ENCODE data around the gene RNF17.

DNA sequence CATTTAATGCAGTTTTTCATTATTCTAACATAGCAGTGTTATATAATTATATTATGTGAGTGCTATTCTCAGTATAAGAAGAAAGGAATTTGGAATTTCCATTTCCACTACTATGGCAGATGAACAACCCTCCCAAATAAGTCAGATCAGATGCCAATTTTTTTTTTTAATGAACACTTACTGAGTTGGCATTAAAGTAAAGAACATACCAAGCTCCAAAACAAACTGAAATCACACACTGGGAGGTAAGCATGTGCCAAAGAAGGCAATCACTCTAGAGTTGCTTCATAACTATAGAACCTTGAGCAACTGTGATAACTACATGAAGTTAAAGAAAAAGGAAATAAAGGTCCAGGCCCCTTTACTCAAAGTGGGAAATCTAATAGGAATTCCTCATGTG is 90.3 kb downstream of the RNF17 start:
- TF ChIP-seq EZH2 (IDR thresholded peaks at IDR 0.05; ENCODE audit: insufficient read depth, poor library complexity, severe bottlenecking) (no peak), EZH2phosphoT487 (IDR thresholded peaks at IDR 0.05; ENCODE audit: insufficient read depth, low read depth) (no peak)
